Effector memory CD8-positive, alpha-beta T cell (primary cell): ENCODE measurements around the gene KIR2DL3.
A peak's percentile ranks its signal among the peaks of the same experiment; 100 is the strongest.
"Not testable (repeated sequence)": the region's sequence is repeated elsewhere in the genome, so short reads cannot be mapped to it uniquely, and the experiment has no call there.

ENCODE experiments used
- ATAC-seq: fragments of 150-1000 bp; cut with Tn5 transposase; replicated peaks from 2 replicates; pipeline ENCODE4 v1.10.0; 2021; ENCODE audit warnings: mild to moderate bottlenecking, moderate library complexity
- DNase-seq, 3 experiments: peaks; one replicate each; pipeline ENCODE4 v3.0.0; 2021
- H3K27ac Mint-ChIP-seq, 2 donors: one replicate each; pipeline ENCODE4 v1.8.0; 2022; ENCODE audit warnings: mild to moderate bottlenecking in 2 of 2, mixed read lengths in 2 of 2, moderate library complexity in 2 of 2
- H3K27me3 Mint-ChIP-seq, 2 donors: one replicate each; pipeline ENCODE4 v1.8.0; 2022; ENCODE audit warnings: mixed read lengths in 2 of 2
- H3K36me3 Mint-ChIP-seq: one replicate; pipeline ENCODE4 v1.8.0; 2022; ENCODE audit warnings: mild to moderate bottlenecking, moderate library complexity, mixed read lengths; ENCODE audit not compliant: insufficient read depth
- H3K4me1 Mint-ChIP-seq, 2 donors: one replicate each; pipeline ENCODE4 v1.8.0; 2022; ENCODE audit warnings: low read depth in 2 of 2, mixed read lengths in 2 of 2
- H3K4me3 Mint-ChIP-seq, 2 donors: one replicate each; pipeline ENCODE4 v1.8.0; 2022; ENCODE audit warnings: mild to moderate bottlenecking in 2 of 2, mixed read lengths in 2 of 2, moderate library complexity in 2 of 2
- H3K9me3 Mint-ChIP-seq, 2 donors: one replicate each; pipeline ENCODE4 v1.8.0; 2022; ENCODE audit warnings: mixed read lengths in 2 of 2

The KIR2DL3 gene

DNA sequence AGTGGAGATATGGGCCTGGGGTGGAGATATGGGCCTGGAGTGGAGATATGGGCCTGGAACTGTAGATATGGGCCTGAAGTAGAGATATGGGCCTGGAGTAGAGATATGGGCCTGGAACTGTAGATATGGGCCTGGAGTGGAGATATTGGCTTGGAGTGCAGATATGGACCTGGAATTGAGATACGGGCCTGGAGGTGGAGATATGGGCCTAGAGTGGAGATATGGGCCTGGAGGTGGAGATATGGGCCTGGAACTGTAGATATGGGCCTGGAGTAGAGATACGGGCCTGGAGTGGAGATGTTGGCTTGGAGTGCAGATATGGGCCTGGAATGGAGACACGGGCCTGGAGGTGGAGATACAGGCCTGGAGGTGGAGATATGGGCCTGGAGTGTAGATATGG is 13.7 kb upstream of the KIR2DL3 start:
- DNase-seq (no peak), ATAC-seq (no peak)
- Mint-ChIP-seq H3K4me1 (no peaks in the 10 kb centered on the region), H3K27me3 (peaks cover 22% of the 10 kb centered on the region in 2 donors), H3K4me3 (no peak overlapping the region), H3K36me3 (no peaks in the 10 kb centered on the region), H3K9me3 (peaks cover 7% of the 10 kb centered on the region in 2 donors), H3K27ac (no peak overlapping the region)

GRCh38 chr19:54725321-54725720 is 13.0 kb upstream of the KIR2DL3 start:
- DNase-seq (no peak), ATAC-seq (no peak)
- Mint-ChIP-seq H3K36me3 (no peaks in the 10 kb centered on the region), H3K4me3 (no peak overlapping the region), H3K4me1 (no peaks in the 10 kb centered on the region), H3K27me3 (peaks cover 22% of the 10 kb centered on the region in 2 donors), H3K27ac (no peak overlapping the region), H3K9me3 (peaks cover 7% of the 10 kb centered on the region in 2 donors)

- ATAC-seq (no peak), DNase-seq (no peak)
- no peak overlapping the region for H3K27ac Mint-ChIP-seq
- no peaks in the 10 kb centered on the region for H3K4me1 Mint-ChIP-seq
- no peak overlapping the region for H3K4me3 Mint-ChIP-seq
- no peaks in the 10 kb centered on the region for H3K36me3 Mint-ChIP-seq
- H3K27me3 Mint-ChIP-seq: peaks cover 35 to 36% of the 10 kb centered on the region in 2 donors
- H3K9me3 Mint-ChIP-seq: peaks cover 4 to 7% of the 10 kb centered on the region in 2 donors
Observed at GRCh38 chr19:54727562-54727961, 10.8 kb upstream of the KIR2DL3 start.

DNA sequence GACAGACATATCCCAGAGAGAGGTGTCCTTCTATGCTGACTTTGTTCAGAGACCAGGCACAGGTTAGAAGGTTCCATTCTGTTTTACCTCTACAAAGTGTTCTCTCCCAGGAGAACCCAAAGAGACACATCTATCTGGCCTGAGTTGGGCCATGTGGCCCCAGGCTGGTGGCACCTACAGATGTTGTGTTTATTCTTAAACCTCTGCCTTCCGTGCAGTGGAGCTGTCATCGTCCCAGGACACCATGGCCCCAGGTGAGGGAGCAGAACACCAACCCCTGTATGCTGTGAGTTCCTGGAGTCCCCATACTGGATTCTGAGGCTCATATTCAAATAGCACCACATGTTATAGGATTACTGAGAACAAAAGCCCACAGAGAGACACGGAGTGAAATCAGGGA is 10.1 kb upstream of the KIR2DL3 start:
- H3K36me3 Mint-ChIP-seq: no peaks in the 10 kb centered on the region
- H3K27ac Mint-ChIP-seq: no peak overlapping the region
- H3K4me1 Mint-ChIP-seq: no peaks in the 10 kb centered on the region
- no peak for DNase-seq
- ATAC-seq: no peak
- H3K4me3 Mint-ChIP-seq: no peak overlapping the region
- peaks cover 4 to 7% of the 10 kb centered on the region in 2 donors for H3K9me3 Mint-ChIP-seq
- H3K27me3 Mint-ChIP-seq: peaks cover 39 to 40% of the 10 kb centered on the region in 2 donors

DNA sequence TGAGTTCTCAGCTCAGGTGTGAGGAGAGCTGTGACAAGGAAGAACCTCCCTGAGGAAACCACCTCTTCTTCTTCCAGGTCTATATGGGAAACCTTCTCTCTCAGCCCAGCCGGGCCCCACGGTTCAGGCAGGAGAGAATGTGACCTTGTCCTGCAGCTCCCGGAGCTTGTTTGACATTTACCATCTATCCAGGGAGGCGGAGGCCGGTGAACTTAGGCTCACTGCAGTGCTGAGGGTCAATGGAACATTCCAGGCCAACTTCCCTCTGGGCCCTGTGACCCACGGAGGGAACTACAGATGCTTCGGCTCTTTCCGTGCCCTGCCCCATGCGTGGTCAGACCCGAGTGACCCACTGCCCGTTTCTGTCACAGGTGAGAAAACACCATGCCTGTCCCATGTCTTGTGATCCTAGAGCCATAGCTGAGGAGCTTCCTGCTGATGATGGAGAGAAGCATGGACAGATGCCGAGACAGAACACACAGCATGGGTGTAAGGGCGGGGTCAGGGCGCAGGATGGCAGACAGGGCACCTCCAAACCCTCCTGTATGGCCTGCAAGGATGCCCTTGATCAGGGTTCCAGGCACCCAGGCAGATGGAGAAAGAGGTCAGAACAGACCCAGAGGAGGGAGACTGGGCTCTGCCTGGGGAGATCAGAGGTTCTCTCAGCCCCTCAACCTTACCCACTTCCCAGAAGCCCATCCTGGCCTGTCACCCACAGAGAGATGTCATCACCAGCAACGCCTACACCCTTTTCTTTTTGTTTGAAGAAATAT is 8.7 kb upstream of the KIR2DL3 start:
- Mint-ChIP-seq H3K27ac (no peak overlapping the region), H3K9me3 (peaks cover 5 to 7% of the 10 kb centered on the region in 2 donors), H3K27me3 (peaks cover 49 to 50% of the 10 kb centered on the region in 2 donors), H3K36me3 (no peaks in the 10 kb centered on the region), H3K4me3 (no peak overlapping the region), H3K4me1 (no peaks in the 10 kb centered on the region)
- no peak for ATAC-seq
- no peak for DNase-seq

DNA sequence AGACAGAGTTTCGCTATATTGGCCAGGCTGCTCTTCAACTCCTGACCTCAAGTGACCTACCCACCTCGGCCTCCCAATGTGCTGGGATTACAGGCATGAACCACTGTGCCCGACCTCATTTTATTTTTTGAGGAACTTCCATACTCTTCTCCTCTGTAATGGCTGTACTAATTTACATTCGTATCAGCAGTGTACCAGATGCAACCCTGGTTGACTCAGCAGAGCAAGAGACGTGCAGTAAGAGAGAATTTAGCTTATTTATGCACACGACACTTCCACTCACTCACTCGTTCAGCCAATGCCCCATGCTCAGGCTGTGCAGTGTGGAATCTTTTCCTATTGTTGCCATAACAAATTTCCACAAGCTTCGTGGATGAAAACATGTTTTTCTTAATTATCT is 7.1 kb upstream of the KIR2DL3 start:
- H3K27me3 Mint-ChIP-seq: peaks cover 53 to 58% of the 10 kb centered on the region in 2 donors

DNA sequence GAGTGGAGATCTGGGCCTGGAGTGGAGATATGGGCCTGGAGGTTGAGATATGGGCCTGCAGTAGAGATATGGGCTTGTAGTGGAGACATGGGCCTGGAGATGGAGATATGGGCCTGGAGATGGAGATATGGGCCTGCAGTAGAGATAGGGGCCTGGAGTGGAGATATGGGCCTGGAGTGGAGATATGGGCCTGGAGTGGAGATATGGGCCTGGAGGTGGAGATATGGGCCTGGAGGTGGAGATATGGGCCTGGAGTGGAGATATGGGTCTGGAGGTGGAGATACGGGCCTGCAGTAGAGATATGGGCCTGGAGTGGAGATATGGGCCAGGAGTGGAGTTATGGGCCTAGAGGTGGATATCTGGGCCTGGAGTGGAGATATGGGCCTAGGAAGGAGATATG is 402 bp downstream of the KIR2DL3 start:
- Mint-ChIP-seq H3K4me3 (peak overlapping the region in 1 of 2 donors; percentile 46), H3K27me3 (peaks cover 41 to 47% of the 10 kb centered on the region in 2 donors)

More for the DNA sequence above, 7.1 kb upstream of the KIR2DL3 start:
- ATAC-seq (no peak), DNase-seq (no peak)
- Mint-ChIP-seq H3K27ac (no peak overlapping the region), H3K9me3 (peaks cover 2 to 7% of the 10 kb centered on the region in 2 donors), H3K36me3 (no peaks in the 10 kb centered on the region), H3K4me3 (no peak overlapping the region), H3K4me1 (no peaks in the 10 kb centered on the region)

DNA sequence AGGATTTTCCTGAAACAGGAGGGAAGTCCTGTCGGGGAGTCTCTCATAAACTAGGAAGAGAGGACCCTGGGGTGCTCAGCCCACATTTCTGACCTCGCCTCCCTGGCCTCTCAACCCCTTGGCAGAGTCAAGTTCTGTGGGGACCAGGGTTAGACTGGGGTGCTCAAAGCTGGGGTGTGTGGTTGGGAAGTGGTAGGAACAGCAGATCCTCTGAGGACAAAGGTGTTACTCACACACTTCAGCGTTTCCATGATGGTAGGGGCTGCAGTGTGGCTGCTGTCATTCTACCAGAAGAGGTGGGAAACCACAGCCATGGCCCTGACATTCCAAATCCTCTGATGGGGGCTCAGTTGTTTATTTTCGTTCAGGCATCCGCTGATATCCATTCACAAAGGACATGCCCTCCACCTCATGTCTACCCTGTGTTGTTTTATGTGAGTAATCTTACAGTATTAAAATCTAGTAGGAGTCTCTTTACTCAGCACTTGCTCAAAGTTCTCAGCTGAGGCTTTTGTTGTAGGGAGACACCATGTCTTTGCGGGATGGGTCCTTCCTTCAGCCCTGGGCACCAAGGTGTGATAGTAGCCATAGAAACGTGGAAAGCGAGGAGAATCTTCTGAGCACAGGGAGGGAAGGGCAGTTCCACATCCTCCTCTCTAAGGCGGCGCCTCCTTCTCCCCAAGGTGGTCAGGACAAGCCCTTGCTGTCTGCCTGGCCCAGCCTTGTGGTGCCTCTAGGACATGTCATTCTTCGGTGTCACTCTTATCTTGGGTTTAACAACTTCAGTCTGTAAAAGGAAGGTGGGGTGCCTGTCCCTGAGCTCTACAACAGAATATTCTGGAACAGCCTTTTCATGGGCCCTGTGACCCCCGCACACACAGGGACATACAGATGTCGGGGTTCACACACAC is 1.5 kb downstream of the KIR2DL3 start:
- peak overlapping the region in 1 of 2 donors; percentile 5 for H3K27ac Mint-ChIP-seq
- no peaks in the 10 kb centered on the region for H3K4me1 Mint-ChIP-seq
- H3K36me3 Mint-ChIP-seq: no peaks in the 10 kb centered on the region
- ATAC-seq: no peak
- no peaks in the 10 kb centered on the region for H3K9me3 Mint-ChIP-seq
- no peak overlapping the region for H3K4me3 Mint-ChIP-seq
- no peak for DNase-seq
- peaks cover 36 to 37% of the 10 kb centered on the region in 2 donors for H3K27me3 Mint-ChIP-seq

More for the DNA sequence above, 402 bp downstream of the KIR2DL3 start:
- H3K4me1 Mint-ChIP-seq: no peaks in the 10 kb centered on the region
- H3K9me3 Mint-ChIP-seq: peaks cover 0 to 2% of the 10 kb centered on the region in 2 donors
- DNase-seq (no peak), ATAC-seq (no peak)
- H3K27ac Mint-ChIP-seq: peak overlapping the region; percentile 55 to 61
- H3K36me3 Mint-ChIP-seq: no peaks in the 10 kb centered on the region

DNA sequence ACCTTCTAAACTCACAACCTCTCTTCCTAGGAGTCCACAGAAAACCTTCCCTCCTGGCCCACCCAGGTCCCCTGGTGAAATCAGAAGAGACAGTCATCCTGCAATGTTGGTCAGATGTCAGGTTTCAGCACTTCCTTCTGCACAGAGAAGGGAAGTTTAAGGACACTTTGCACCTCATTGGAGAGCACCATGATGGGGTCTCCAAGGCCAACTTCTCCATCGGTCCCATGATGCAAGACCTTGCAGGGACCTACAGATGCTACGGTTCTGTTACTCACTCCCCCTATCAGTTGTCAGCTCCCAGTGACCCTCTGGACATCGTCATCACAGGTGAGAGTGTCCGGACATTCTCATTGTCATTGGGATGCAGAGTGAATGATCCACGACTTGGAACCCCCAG is 3.6 kb downstream of the KIR2DL3 start:
- DNase-seq, H3K4me1 Mint-ChIP-seq, H3K36me3 Mint-ChIP-seq, H3K4me3 Mint-ChIP-seq, ATAC-seq, H3K27ac Mint-ChIP-seq, H3K9me3 Mint-ChIP-seq: not testable (repeated sequence)
- H3K27me3 Mint-ChIP-seq: peaks cover 21 to 22% of the 10 kb centered on the region in 2 donors

- not testable (repeated sequence) for H3K27ac Mint-ChIP-seq, H3K9me3 Mint-ChIP-seq, ATAC-seq, DNase-seq, H3K4me3 Mint-ChIP-seq, H3K4me1 Mint-ChIP-seq, H3K36me3 Mint-ChIP-seq
- H3K27me3 Mint-ChIP-seq: peaks cover 20 to 28% of the 10 kb centered on the region in 2 donors
Observed at GRCh38 chr19:54744080-54744479, 5.8 kb downstream of the KIR2DL3 start.

DNA sequence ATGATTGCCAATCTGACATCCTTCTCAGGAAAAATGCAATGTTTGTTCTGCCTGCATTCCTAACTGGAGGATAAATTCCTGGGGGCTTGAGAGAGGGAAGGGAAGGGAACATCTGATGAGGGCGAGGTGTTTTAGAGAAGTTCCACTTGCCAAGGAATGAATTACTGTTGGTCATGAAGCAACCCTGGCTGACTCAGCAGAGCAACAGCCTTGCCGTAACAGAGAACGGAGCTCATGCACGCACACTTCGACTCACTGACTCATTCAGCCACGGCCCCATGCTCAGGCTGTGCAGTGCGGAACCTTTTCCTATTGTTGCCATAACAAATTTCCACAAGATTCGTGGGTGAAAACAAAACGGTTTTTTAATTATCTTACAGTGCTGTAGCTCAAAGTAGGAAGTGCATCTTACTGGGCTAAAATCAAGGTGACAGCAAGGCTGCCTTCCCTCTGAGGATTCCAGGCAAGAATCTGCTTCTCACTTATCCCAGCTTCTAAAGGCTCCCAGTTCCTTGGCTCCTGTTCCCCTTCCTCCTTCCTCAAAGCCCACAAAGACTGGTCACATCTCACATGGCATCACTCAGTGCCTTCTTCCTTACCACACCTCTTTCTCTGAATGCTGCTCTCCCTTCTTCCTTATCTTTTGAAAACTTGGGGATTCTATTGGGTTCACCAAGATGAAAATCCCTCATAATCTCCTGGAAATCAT is 9.5 kb downstream of the KIR2DL3 start:
- H3K27ac Mint-ChIP-seq, ATAC-seq, H3K4me1 Mint-ChIP-seq, H3K9me3 Mint-ChIP-seq, DNase-seq, H3K4me3 Mint-ChIP-seq, H3K36me3 Mint-ChIP-seq: not testable (repeated sequence)
- peaks cover 23 to 26% of the 10 kb centered on the region in 2 donors for H3K27me3 Mint-ChIP-seq

- H3K4me3 Mint-ChIP-seq, H3K4me1 Mint-ChIP-seq, DNase-seq, H3K36me3 Mint-ChIP-seq, ATAC-seq, H3K9me3 Mint-ChIP-seq, H3K27ac Mint-ChIP-seq: not testable (repeated sequence)
- peaks cover 10 to 30% of the 10 kb centered on the region in 2 donors for H3K27me3 Mint-ChIP-seq
Observed at GRCh38 chr19:54750276-54750675, 12.0 kb downstream of the KIR2DL3 start.
